Breast epithelium (tissue), 4 donors: ENCODE data around the gene CIZ1. TPM values are rescaled to one million over a fixed set of nuclear protein-coding genes. Genes with fewer than 3 reads are reported as not detected.
A peak's percentile ranks its signal among the peaks of the same experiment; 100 is the strongest.

ENCODE experiments used
- DNase-seq, 2 donors: peaks; one replicate each; pipeline ENCODE4 v3.0.0-alpha.2; 2019; ENCODE audit warnings: low spot score in 2 of 2
- H3K27ac ChIP-seq, 2 donors: fragments of 200-600 bp; sonication (generic) in 1 of 2; one replicate each; pipeline ENCODE4 v1.5.1; 2016 to 2019; ENCODE audit warnings: mild to moderate bottlenecking in 1 of 2
- H3K27me3 ChIP-seq, 2 donors: fragments of 200-600 bp; sonication (generic) in 1 of 2; one replicate each; pipeline versions ENCODE4 v1.5.1 to v1.6.0; 2017 to 2019; ENCODE audit warnings: control low read depth in 1 of 2, mild to moderate bottlenecking in 1 of 2
- H3K36me3 ChIP-seq: fragments of 200-600 bp; one replicate; pipeline ENCODE4 v1.5.1; 2019
- H3K4me1 ChIP-seq, 2 donors: fragments of 200-600 bp; sonication (generic); one replicate each; pipeline ENCODE4 v1.5.1; 2016 to 2019; ENCODE audit warnings: control low read depth in 1 of 2
- H3K4me3 ChIP-seq, 3 donors: fragments of 200-600 bp; sonication (generic); 1 replicate in 2 of 3; 2 replicates in 1 of 3; pipeline ENCODE4 v1.5.1; 2016 to 2019; ENCODE audit warnings: mild to moderate bottlenecking in 3 of 3, moderate library complexity in 2 of 3
- H3K9me3 ChIP-seq, 2 donors: fragments of 200-600 bp; sonication (generic) in 1 of 2; one replicate each; pipeline ENCODE4 v1.5.1; 2016 to 2019; ENCODE audit warnings: control low read depth in 1 of 2
- POLR2A ChIP-seq: fragments of 450-650 bp; IDR thresholded peaks from one replicate; pipeline ENCODE4 v1.6.1; 2016; ENCODE audit warnings: antibody characterized with exemption, mild to moderate bottlenecking, moderate library complexity
- POLR2AphosphoS5 ChIP-seq, 3 donors: sonication (generic); formaldehyde crosslinking; IDR thresholded peaks; one replicate each; pipeline ENCODE4 v1.6.1; 2017; ENCODE audit warnings: antibody characterized with exemption in 3 of 3
- intact Hi-C: fragments of 100-400 bp; cut with DNase I; formaldehyde crosslinking; loops from one replicate; pipeline ENCODE4 v1.15.1; 2023; ENCODE audit warnings: low total_unique reads
- total RNA-seq, 3 donors: library from RNA; depleted of rRNA; stranded (reverse); fragments of >200 nt; gene quantifications; one replicate each; pipeline ENCODE4 v1.1.0, GENCODE V29; 2016
- TF ChIP-seq, protein P1 (sequence below), 3 donors: fragments of 450-650 bp; IDR thresholded peaks; one replicate each; pipeline ENCODE4 v1.5.1; 2016 to 2017; ENCODE audit warnings: antibody characterized with exemption in 3 of 3, mild to moderate bottlenecking in 3 of 3, moderate library complexity in 3 of 3

Gene CIZ1
- total RNA-seq, 3 donors from 2014 or later, result 54.1 to 71.8 (median 58.4) TPM

DNA sequence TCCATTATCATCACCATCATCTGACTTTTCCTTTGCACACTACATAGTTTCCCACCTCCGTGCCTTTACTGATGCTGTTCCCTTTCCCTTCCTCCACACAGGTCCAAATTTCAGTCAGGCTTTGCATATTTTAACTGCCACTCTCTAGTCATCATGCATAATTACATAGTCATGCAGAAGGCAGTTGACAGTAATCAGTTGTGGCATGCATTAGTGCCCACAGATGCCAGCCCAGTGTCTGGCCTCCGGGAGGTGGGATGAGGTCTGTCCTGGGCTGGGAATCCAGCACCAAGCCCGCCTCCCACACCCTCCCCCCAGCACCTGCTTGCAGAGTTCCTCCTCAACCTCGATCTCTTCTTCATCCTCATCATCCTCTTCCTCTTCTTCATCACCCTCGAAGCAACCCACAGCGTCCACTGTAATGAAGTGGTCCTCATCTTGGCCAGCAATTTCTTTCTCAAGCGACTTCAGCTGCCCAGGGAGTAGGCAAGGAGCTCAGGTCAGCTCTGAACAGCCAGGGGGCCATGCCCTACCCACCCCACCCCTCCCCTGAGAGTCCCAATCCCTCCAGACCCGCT is 22.6 kb downstream of the CIZ1 start:
- Histone ChIP-seq H3K9me3 (no peaks in the 10 kb centered on the region), H3K27me3 (no peaks in the 10 kb centered on the region), H3K4me3 (no peak overlapping the region), H3K27ac (no peak overlapping the region), H3K4me1 (no peaks in the 10 kb centered on the region), H3K36me3 (peaks cover 4% of the 10 kb centered on the region)
- TF ChIP-seq POLR2A (no peak), POLR2AphosphoS5 (IDR thresholded peaks at IDR 0.05) (no peak)
- TF ChIP-seq, protein P1, sequence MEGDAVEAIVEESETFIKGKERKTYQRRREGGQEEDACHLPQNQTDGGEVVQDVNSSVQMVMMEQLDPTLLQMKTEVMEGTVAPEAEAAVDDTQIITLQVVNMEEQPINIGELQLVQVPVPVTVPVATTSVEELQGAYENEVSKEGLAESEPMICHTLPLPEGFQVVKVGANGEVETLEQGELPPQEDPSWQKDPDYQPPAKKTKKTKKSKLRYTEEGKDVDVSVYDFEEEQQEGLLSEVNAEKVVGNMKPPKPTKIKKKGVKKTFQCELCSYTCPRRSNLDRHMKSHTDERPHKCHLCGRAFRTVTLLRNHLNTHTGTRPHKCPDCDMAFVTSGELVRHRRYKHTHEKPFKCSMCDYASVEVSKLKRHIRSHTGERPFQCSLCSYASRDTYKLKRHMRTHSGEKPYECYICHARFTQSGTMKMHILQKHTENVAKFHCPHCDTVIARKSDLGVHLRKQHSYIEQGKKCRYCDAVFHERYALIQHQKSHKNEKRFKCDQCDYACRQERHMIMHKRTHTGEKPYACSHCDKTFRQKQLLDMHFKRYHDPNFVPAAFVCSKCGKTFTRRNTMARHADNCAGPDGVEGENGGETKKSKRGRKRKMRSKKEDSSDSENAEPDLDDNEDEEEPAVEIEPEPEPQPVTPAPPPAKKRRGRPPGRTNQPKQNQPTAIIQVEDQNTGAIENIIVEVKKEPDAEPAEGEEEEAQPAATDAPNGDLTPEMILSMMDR (IDR thresholded peaks at IDR 0.05), result no peak
- intact Hi-C loops, result no loop called here
- DNase-seq, result no peak

GRCh38 chr9:128167209-128167608 is 24.2 kb downstream of the CIZ1 start:
- no peak overlapping the region for H3K27ac ChIP-seq
- DNase-seq, result no peak
- H3K36me3 ChIP-seq, result peaks cover 4% of the 10 kb centered on the region
- intact Hi-C loops, result no loop called here
- H3K4me1 ChIP-seq, result no peaks in the 10 kb centered on the region
- no peaks in the 10 kb centered on the region for H3K27me3 ChIP-seq
- H3K4me3 ChIP-seq, result no peak overlapping the region
- TF ChIP-seq POLR2A, result no peak
- no peak for TF ChIP-seq POLR2AphosphoS5 (IDR thresholded peaks at IDR 0.05)
- TF ChIP-seq, protein P1 (IDR thresholded peaks at IDR 0.05), result no peak
- H3K9me3 ChIP-seq, result no peaks in the 10 kb centered on the region

GRCh38 chr9:128166169-128166568 is 25.2 kb downstream of the CIZ1 start:
- intact Hi-C loops, result no loop called here

GRCh38 chr9:128164307-128164885 is 27.0 kb downstream of the CIZ1 start:
- Histone ChIP-seq H3K36me3 (peaks cover 4% of the 10 kb centered on the region), H3K4me1 (no peaks in the 10 kb centered on the region), H3K27me3 (no peaks in the 10 kb centered on the region), H3K4me3 (no peak overlapping the region), H3K9me3 (no peaks in the 10 kb centered on the region), H3K27ac (peak overlapping the region; percentile 38 to 53)
- no peak for TF ChIP-seq POLR2A
- TF ChIP-seq, protein P1 (IDR thresholded peaks at IDR 0.05), result no peak
- TF ChIP-seq POLR2AphosphoS5 (IDR thresholded peaks at IDR 0.05), result no peak
- intact Hi-C loops, result no loop called here
- DNase-seq, result peak in 1 of 2 donors; percentile 55

More at GRCh38 chr9:128166169-128166568, 25.2 kb downstream of the CIZ1 start:
- H3K27me3 ChIP-seq, result no peaks in the 10 kb centered on the region
- no peak overlapping the region for H3K4me3 ChIP-seq
- H3K4me1 ChIP-seq, result no peaks in the 10 kb centered on the region
- no peaks in the 10 kb centered on the region for H3K9me3 ChIP-seq
- TF ChIP-seq, protein P1 (IDR thresholded peaks at IDR 0.05), result no peak
- TF ChIP-seq POLR2AphosphoS5 (IDR thresholded peaks at IDR 0.05), result no peak
- no peak for TF ChIP-seq POLR2A
- H3K36me3 ChIP-seq, result peaks cover 4% of the 10 kb centered on the region
- no peak for DNase-seq
- no peak overlapping the region for H3K27ac ChIP-seq

DNA sequence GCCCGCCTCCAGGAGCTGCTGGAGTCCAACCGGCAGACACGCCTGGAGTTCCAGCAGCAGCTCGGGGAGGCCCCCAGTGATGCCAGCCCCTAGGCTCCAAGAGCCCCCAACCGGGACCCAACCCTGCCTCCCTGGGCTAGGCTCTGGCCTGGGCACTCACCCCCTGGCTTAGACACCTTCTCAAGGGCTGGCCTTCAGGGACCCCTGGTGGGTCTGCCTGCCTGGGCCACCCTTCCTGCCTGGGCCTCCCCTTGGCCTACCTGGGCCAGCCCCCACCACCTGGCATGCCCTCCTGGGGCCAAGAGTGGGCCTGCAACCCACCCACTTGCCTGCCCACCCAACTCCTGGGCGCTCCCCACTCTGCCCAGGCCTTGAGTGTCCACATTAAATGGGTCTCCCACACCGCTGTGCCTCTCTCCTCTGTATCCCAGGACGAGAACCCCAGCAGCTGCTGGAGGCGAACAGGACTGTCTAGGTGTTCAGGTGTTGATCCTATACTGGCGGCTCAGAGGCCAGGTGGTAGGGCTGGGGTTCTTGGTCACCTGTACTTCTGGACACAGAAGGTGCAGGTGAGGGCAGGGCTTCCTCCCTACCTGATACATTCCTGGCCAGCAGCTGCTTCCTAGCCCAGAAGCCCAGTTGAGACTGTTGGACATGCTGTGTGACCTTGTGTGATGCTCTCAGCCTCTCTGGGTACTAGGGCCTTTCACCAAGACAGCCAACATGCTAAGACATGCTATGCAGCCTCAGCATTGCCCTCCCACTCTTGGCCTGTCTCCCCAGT is 27.7 kb downstream of the CIZ1 start:
- TF ChIP-seq POLR2A (no peak), POLR2AphosphoS5 (IDR thresholded peaks at IDR 0.05) (no peak)
- TF ChIP-seq, protein P1 (IDR thresholded peaks at IDR 0.05), result no peak
- Histone ChIP-seq H3K4me3 (no peak overlapping the region), H3K4me1 (no peaks in the 10 kb centered on the region), H3K27me3 (no peaks in the 10 kb centered on the region), H3K27ac (peak overlapping the region in 1 of 2 donors; percentile 53), H3K36me3 (peaks cover 4% of the 10 kb centered on the region), H3K9me3 (no peaks in the 10 kb centered on the region)
- intact Hi-C loops, result no loop called here
- DNase-seq, result no peak
